Activated naive CD4-positive, alpha-beta T cell (primary cell): ENCODE measurements around the gene ANKRD42.
A peak's percentile ranks its signal among the peaks of the same experiment; 100 is the strongest.
"Not testable (repeated sequence)": the region's sequence is repeated elsewhere in the genome, so short reads cannot be mapped to it uniquely, and the experiment has no call there.

ENCODE experiments used
- DNase-seq, 4 experiments: peaks; one replicate each; lab custom pipeline; 2025; lab: John Stamatoyannopoulos, UW

Gene ANKRD42

GRCh38 chr11:83172551-83172950 lies 21.0 kb upstream of the ANKRD42 start:
- DNase-seq, result no peak

- DNase-seq, result no peak
These were observed 19.5 kb upstream of the ANKRD42 start for GRCh38 chr11:83174008-83174407.

GRCh38 chr11:83175815-83176214 lies 17.7 kb upstream of the ANKRD42 start:
- DNase-seq, result no peak

DNA sequence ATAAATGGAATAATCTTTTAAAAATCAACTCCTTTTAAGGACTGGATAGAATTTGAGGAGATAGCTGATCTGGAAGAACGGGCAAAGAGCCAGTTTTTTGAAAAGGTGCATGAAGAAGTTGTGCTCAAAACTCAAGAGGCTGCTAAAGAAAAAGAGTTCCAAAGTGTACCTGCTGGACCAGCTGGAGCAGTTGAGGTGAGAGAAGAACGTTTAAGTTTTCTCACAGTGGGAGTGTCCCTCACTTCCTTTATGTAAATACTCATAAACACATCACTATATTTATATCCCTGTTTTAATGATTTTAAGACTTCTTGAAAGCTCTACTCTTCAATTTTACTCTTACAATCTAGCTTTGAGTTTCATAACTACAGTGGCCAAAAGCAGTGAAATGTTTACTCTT lies 11.7 kb upstream of the ANKRD42 start:
- DNase-seq, result no peak

DNA sequence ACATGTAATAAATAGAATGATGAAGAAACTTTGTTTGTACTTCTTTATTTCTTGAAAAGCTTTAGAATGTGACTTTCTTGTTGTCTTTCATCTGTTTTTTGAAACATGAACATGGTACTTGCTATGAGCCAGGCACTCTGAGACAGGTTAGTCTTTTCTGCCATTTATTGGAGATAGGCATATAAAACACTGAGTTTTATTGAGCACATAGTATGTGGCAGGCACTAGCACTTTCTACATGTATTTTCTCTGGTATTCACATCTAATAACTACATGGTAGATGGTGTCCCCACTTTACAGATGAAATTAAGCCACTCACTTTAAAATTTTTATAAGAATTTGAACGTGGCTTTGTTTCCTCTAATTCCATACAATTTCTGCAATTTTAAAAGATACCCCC lies 7.7 kb upstream of the ANKRD42 start:
- no peak for DNase-seq

DNA sequence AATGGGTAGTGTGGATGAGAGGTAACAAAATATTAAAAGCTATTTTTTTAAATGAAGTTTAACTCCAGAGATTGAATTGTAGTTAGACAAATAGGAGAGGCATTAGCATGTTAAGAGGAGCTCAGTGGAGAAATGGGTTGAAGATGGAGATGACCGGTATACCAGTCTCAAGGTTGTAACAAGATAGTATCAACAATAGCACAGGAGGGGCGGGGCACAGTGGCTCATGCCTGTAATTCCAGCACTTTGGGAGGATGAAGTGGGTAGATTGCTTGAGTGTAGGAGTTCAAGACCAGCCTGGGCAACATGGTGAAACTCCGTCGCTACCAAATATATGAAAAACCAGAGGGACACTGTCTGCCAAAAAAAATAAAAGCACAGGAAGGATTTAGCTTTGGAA lies 6.0 kb upstream of the ANKRD42 start:
- no peak for DNase-seq

GRCh38 chr11:83191491-83191890 lies 2.0 kb upstream of the ANKRD42 start:
- no peak for DNase-seq

- DNase-seq, result no peak
These were observed 1.5 kb upstream of the ANKRD42 start for GRCh38 chr11:83191986-83192385.

GRCh38 chr11:83192606-83193245 lies 786 bp upstream of the ANKRD42 start:
- DNase-seq, result no peak

DNA sequence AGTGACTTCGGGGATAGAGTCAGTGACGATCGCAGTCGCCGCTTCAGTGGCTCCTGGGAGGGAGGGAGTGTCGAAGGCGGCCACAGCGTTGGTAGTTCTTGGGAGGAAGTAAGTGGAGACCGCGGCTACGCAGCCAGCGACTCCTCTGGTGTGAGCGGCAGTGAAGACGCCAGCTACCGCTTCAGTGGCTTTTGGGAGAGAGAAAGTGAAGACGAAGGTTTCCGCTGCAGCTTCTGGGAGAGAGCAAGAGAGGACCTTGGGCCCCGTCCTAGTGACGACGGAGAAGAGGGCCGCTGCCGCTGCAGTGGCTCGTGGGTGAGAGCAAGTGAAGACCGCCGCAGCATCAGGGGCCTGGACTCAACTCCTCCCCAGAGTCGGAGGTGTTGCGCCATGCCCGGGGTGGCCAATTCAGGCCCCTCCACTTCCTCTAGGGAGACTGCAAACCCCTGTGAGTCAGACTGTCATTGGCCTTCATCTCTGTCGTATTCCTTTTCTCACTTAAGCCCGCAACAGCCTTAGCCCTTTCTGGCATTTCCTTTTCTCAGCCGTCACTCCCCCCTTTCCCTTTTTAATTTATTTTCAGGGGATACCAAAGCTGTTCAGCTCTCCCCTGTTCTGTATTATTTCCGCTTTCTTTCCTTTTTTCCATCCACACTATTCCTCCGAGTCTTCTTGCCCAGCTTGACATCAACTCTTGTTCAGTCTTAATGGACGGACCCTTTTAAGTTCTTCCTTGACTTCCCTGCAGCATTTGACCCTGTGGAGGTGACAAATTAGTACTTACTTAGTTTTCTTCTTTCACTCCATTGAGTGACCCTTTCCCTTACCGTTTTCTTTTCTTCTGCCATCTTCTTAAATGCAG lies 1.0 kb downstream of the ANKRD42 start:
- DNase-seq, result peak in 3 of 4 experiments; percentile 5 to 40 (median 32)

- DNase-seq, result no peak
These were observed 1.6 kb downstream of the ANKRD42 start for GRCh38 chr11:83195143-83195466.

DNA sequence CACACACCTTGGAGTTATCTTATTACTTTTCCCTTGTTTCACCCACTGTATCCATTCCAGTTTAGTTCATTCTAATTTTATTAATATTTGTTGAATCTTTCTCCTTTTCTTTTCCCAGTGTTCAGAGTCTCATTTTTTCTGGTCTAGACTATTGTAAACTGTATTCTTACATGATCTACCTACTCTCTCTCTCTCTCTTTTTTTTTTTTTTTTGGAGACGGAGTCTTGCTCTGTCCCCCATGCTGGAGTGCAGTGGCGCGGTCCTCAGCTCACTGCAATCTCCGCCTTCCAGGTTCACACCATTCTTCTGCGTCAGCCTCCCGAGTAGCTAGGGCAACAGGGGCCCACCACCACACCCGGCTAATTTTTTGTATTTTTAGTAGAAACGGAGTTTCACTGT lies 2.1 kb downstream of the ANKRD42 start:
- DNase-seq, result no peak

DNA sequence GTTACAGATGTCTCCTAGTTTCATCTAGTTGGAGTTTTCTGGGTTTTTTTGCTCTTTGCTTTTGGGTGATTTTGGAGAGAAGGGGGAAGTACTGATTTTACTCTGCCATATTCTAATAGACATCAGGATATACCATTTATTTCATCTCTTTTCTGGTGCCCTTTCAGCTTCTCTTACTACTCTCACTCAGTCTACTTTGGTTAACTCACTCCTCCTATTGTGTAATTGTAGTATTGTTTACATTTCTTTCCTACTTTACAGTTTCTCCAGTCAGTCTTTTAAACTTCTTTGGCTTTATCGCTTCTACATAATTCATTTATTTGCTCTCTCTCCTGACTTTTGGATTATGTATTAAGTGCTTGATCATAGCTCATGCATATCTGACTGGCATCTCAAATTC lies 6.5 kb downstream of the ANKRD42 start:
- DNase-seq, result no peak

DNA sequence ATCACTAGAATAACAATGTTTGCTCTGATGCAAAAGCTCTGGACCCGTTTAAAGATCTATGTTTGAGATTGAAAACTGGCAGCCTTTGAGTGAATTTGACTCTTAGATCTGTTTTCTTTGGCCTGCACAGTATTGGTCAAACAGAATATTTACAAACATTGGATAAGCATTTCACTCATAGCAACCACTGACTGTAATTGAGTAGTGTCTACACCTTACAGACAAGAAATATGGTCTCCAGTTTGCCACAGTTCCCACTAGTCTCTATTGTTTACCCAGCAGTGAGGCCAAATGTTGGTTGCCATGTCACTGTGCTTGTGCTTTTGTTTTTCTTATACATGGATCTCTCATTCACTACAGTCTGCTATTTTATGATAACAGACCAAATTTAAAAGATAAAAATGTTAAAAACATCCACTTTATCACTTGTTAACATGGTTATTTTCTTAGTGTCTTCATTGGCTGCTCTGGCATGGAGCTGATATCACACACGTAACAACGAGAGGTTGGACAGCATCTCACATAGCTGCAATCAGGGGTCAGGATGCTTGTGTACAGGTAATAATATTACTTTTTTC lies 12.2 kb downstream of the ANKRD42 start:
- DNase-seq, result no peak

DNA sequence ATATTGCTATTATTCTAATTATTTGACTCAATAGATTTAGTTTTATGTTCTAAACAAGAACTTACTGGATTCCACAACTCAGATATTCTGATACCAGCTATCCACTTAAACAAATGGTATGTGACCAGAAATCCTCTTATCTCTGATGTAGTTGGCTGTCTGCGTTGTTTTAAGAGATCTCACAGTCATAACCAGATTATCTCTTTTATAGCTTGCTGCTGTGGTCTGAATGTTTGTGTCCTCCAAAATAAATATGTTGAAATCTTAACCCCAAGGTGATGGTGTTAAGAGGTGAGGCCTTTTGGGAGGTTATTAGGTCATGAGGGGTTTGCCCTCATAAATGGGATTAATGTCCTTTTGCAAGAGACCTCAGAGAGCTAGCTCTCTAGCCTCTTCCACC lies 12.7 kb downstream of the ANKRD42 start:
- no peak for DNase-seq

GRCh38 chr11:83206771-83207382 lies 13.4 kb downstream of the ANKRD42 start:
- not testable (repeated sequence) for DNase-seq

GRCh38 chr11:83219095-83219494 lies 25.6 kb downstream of the ANKRD42 start:
- no peak for DNase-seq

GRCh38 chr11:83220260-83220659 lies 26.7 kb downstream of the ANKRD42 start:
- no peak for DNase-seq

- no peak for DNase-seq
These were observed 28.2 kb downstream of the ANKRD42 start for GRCh38 chr11:83221694-83222093.

DNA sequence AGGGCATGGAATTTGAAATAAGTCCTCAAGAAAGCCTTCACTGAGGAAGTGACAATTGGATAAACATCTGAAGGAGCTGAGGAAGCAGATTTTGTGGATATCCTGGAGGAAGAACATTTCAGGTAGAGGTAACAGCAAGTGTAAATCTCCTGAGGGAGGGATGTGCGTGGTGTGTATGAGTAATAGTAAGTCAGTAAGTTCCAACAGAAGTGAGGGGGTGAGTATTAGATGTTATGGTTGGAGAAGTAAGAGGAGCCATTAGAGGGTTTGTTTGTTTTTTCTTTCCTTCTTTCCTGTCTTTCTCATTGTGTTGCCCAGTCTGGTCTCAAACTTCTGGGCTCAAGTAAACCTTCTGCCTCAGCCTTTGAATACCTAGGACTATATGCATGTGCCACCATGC lies 29.0 kb downstream of the ANKRD42 start:
- no peak for DNase-seq

DNA sequence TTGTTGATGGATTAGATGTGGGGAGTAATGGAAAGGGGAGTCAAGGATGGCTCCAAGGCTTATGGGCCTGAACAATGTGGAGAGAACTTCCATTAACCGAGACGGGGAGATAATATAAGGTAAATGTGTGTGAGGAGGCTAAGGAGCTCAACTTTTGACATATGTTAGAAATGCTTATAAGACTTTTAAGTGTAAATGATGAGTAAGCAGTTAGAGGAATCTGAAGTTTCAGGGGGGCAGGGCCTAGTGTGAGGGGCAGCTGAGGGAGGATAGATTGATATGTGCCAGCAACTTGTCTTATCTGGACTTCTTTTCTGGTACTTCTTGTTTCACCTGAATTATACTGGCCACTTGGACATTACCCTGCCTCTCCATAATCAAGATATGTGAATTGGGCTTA lies 29.9 kb downstream of the ANKRD42 start:
- DNase-seq, result no peak

DNA sequence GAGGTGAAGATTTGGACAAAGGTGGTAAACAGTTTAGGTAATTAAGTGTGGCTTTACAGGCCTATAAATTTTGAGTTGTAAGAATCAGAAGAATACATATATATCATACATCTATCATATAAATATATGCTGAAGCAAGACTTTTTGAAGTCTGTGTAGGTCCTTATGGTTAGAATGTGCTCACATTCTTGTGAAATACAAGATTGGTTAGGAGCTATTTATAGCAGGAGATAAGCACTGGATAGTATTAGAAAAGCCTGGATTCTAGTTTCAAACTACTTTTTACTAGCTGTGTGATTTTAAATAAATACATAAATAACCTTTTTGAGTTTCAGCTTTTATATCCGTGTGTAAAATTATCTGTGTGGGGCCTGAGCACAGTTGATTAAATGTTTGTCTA lies 42.3 kb downstream of the ANKRD42 start:
- DNase-seq, result no peak

GRCh38 chr11:83238111-83238510 lies 44.6 kb downstream of the ANKRD42 start:
- DNase-seq, result no peak
